MG63 (cell line): ENCODE data around the gene STK35. TPM values are rescaled to one million over a fixed set of nuclear protein-coding genes. Genes with fewer than 3 reads are reported as not detected.

ENCODE experiments used
- DNase-seq: peaks from one replicate; pipeline ENCODE4 v3.0.0-alpha.2; 2020
- H3K27me3 ChIP-seq: fragments of 250-450 bp; sonication (Bioruptor Pico); 2 replicates; pipeline ENCODE4 v1.5.1; 2020; ENCODE audit warnings: mild to moderate bottlenecking, moderate library complexity
- H3K36me3 ChIP-seq: fragments of 250-450 bp; sonication (Bioruptor Pico); 2 replicates; pipeline ENCODE4 v1.5.1; 2020; ENCODE audit warnings: mild to moderate bottlenecking, moderate library complexity
- H3K4me3 ChIP-seq: fragments of 250-450 bp; sonication (Bioruptor Pico); 2 replicates; pipeline ENCODE4 v1.5.1; 2020; ENCODE audit warnings: mild to moderate bottlenecking, moderate library complexity
- H3K9me3 ChIP-seq: fragments of 250-450 bp; sonication (Bioruptor Pico); 2 replicates; pipeline ENCODE4 v1.5.1; 2020; ENCODE audit warnings: mild to moderate bottlenecking, moderate library complexity
- total RNA-seq: library from RNA; depleted of rRNA; stranded (reverse); fragments of >200 nt; shearing (Covaris generic); gene quantifications from 2 replicates; pipeline ENCODE4 v1.2.3, GENCODE V29; 2014; ENCODE audit warnings: low replicate concordance

STK35 gene
- total RNA-seq, 1 experiment from 2014 or later, result 7.6 TPM

- H3K9me3 ChIP-seq, result no peaks in the 10 kb centered on the region
- H3K4me3 ChIP-seq, result peak overlapping the region; percentile 94
- no peaks in the 10 kb centered on the region for H3K27me3 ChIP-seq
- peaks cover 10% of the 10 kb centered on the region for H3K36me3 ChIP-seq
- peak; percentile 87 for DNase-seq
Observed at GRCh38 chr20:2101865-2102584, 398 bp downstream of the STK35 start.

- no peaks in the 10 kb centered on the region for H3K27me3 ChIP-seq
- peak overlapping the region; percentile 94 for H3K4me3 ChIP-seq
- no peaks in the 10 kb centered on the region for H3K9me3 ChIP-seq
- DNase-seq, result peak; percentile 71
- H3K36me3 ChIP-seq, result peaks cover 11% of the 10 kb centered on the region
Observed at GRCh38 chr20:2102585-2103460, 1.2 kb downstream of the STK35 start.

- no peak for DNase-seq
- H3K36me3 ChIP-seq, result peaks cover 11% of the 10 kb centered on the region
- no peaks in the 10 kb centered on the region for H3K27me3 ChIP-seq
- H3K9me3 ChIP-seq, result no peaks in the 10 kb centered on the region
- peak overlapping the region; percentile 94 for H3K4me3 ChIP-seq
Observed at GRCh38 chr20:2103461-2104153, 2.0 kb downstream of the STK35 start.

GRCh38 chr20:2104236-2104635 is 2.6 kb downstream of the STK35 start:
- Histone ChIP-seq H3K9me3 (no peaks in the 10 kb centered on the region), H3K4me3 (peak overlapping the region; percentile 94), H3K27me3 (no peaks in the 10 kb centered on the region), H3K36me3 (peaks cover 11% of the 10 kb centered on the region)
- no peak for DNase-seq

- Histone ChIP-seq H3K4me3 (no peak overlapping the region), H3K9me3 (no peaks in the 10 kb centered on the region), H3K27me3 (no peaks in the 10 kb centered on the region), H3K36me3 (peaks cover 16% of the 10 kb centered on the region)
- no peak for DNase-seq
Observed at GRCh38 chr20:2108498-2108897, 6.9 kb downstream of the STK35 start.

- no peak overlapping the region for H3K4me3 ChIP-seq
- peaks cover 16% of the 10 kb centered on the region for H3K36me3 ChIP-seq
- DNase-seq, result peak; percentile 30
- no peaks in the 10 kb centered on the region for H3K9me3 ChIP-seq
- H3K27me3 ChIP-seq, result no peaks in the 10 kb centered on the region
Observed at GRCh38 chr20:2108987-2109386, 7.4 kb downstream of the STK35 start.

- no peak for DNase-seq
- H3K27me3 ChIP-seq, result no peaks in the 10 kb centered on the region
- peaks cover 14% of the 10 kb centered on the region for H3K36me3 ChIP-seq
Observed at GRCh38 chr20:2109425-2110210, 8.0 kb downstream of the STK35 start.

GRCh38 chr20:2112910-2113309 is 11.3 kb downstream of the STK35 start:
- no peaks in the 10 kb centered on the region for H3K27me3 ChIP-seq
- H3K9me3 ChIP-seq, result no peaks in the 10 kb centered on the region
- peaks cover 9% of the 10 kb centered on the region for H3K36me3 ChIP-seq
- no peak for DNase-seq
- no peak overlapping the region for H3K4me3 ChIP-seq

More at GRCh38 chr20:2109425-2110210, 8.0 kb downstream of the STK35 start:
- Histone ChIP-seq H3K4me3 (no peak overlapping the region), H3K9me3 (no peaks in the 10 kb centered on the region)

GRCh38 chr20:2114127-2114959 is 12.7 kb downstream of the STK35 start:
- Histone ChIP-seq H3K4me3 (no peak overlapping the region), H3K27me3 (no peaks in the 10 kb centered on the region), H3K9me3 (no peaks in the 10 kb centered on the region), H3K36me3 (peaks cover 12% of the 10 kb centered on the region)
- no peak for DNase-seq

- no peak for DNase-seq
- Histone ChIP-seq H3K4me3 (no peak overlapping the region), H3K27me3 (no peaks in the 10 kb centered on the region), H3K36me3 (peaks cover 8% of the 10 kb centered on the region), H3K9me3 (no peaks in the 10 kb centered on the region)
Observed at GRCh38 chr20:2114990-2115681, 13.5 kb downstream of the STK35 start.

GRCh38 chr20:2116170-2116940 is 14.7 kb downstream of the STK35 start:
- DNase-seq, result no peak
- no peak overlapping the region for H3K4me3 ChIP-seq
- no peaks in the 10 kb centered on the region for H3K9me3 ChIP-seq
- no peaks in the 10 kb centered on the region for H3K27me3 ChIP-seq
- peaks cover 8% of the 10 kb centered on the region for H3K36me3 ChIP-seq

GRCh38 chr20:2118783-2119182 is 17.2 kb downstream of the STK35 start:
- Histone ChIP-seq H3K4me3 (no peak overlapping the region), H3K27me3 (no peaks in the 10 kb centered on the region), H3K9me3 (no peaks in the 10 kb centered on the region), H3K36me3 (peaks cover 8% of the 10 kb centered on the region)
- no peak for DNase-seq

GRCh38 chr20:2122936-2123335 is 21.3 kb downstream of the STK35 start:
- Histone ChIP-seq H3K36me3 (peaks cover 7% of the 10 kb centered on the region), H3K9me3 (no peaks in the 10 kb centered on the region), H3K27me3 (no peaks in the 10 kb centered on the region), H3K4me3 (no peak overlapping the region)
- no peak for DNase-seq

- H3K4me3 ChIP-seq, result no peak overlapping the region
- no peaks in the 10 kb centered on the region for H3K27me3 ChIP-seq
- no peaks in the 10 kb centered on the region for H3K9me3 ChIP-seq
- H3K36me3 ChIP-seq, result peaks cover 3% of the 10 kb centered on the region
- no peak for DNase-seq
Observed at GRCh38 chr20:2123720-2124119, 22.1 kb downstream of the STK35 start.
